Midbrain (tissue), 1 donor: Measurements from ENCODE around the gene PPT2.
"Not testable (repeated sequence)": the region's sequence is repeated elsewhere in the genome, so short reads cannot be mapped to it uniquely, and the experiment has no call there.

Experiments
- DNase-seq: peaks from one replicate; lab custom pipeline; 2025; lab: John Stamatoyannopoulos, UW

PPT2 gene

DNA sequence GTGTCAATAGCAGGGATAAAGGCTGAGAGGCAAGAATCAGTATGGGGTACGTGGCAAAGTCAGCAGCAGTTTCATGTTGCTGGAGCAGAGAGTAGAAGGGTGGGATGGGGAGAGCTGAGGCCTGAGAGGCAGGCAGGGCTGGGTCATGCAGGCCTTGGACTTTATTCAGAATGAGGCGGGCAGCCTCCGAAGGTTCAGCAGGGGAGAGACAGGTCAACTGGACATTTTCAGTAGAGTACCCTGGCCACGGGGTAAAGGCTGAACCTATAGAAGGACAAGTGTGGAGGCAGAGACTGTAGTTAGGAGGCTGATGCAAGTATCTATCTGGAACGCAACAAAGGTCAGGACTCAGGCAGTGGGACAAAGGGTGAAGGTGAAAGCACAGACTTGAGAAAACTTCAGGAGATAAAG lies 56.3 kb downstream of the PPT2 start:
- DNase-seq = no peak

DNA sequence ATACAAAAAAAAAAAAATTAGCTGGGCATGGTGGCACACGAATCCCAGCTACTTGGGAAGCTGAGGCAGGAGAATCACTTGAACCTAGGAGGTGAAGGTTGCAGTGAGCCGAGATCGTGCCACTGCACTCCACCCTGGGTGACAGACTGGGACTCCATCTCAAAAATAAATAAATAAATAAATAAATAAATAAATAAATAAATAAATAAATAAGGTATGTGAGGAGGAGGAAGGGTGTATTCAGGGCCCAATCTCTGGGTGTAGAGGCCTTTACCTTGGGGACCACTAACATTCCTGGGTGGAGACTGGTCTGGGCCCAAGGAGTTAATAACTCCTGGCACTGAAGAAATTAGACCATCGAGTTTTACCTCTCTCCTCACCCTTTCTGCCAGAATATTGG lies 57.5 kb downstream of the PPT2 start:
- not testable (repeated sequence) for DNase-seq

DNA sequence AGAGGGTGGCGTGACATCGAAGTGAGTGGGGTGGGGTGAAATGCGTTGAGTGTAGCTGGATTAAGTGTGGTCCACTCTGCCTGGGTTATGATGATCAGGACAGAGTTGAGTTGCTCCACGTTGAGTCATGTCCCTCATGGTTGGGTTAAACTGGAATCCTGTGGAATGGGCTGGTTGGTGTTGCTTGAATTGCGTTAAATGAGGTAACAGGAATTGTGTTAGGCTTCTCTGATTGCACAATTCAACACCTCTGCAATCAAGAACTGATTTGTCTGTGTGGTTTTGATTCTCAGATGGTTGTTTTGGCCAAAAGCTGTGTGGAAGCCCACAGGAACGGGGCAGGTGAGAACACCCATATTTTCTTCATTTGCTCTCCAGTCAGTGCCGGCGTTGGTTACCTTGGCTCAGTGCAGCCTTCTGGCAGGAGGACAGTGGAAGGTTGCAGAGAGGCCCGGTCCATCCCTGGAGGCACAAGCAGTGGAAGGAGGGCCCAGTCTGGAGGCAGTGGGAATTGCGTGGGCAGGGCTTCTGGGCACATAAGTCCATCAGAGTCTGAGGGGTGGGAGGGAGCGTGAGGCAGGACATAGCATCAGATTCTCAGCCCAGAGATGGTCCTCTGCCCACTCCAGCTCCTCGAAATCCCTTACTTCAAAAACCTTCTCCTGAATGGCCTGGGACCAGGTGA lies 58.3 kb downstream of the PPT2 start:
- no peak for DNase-seq
